HG02884 (cell line): Measurements from ENCODE around the gene PDZD2.
"Not testable (repeated sequence)": the region's sequence is repeated elsewhere in the genome, so short reads cannot be mapped to it uniquely, and the experiment has no call there.

Source experiments
- ATAC-seq: cut with Tn5 transposase; IDR thresholded peaks from one replicate; pipeline ENCODE4 v1.9.1; 2021; ENCODE audit warnings: mild to moderate bottlenecking, moderate library complexity; ENCODE audit not compliant: unreplicated experiment

The PDZD2 gene

GRCh38 chr5:31638748-31639418 lies at the start of gene PDZD2:
Gene PDZD2, plus strand, starts transcription at chr5:31639131.
- peak; percentile 70 for ATAC-seq

- ATAC-seq = no peak
Measured at GRCh38 chr5:31593665-31594064, 45.3 kb upstream of the PDZD2 start.

GRCh38 chr5:31596354-31596753 lies 42.6 kb upstream of the PDZD2 start:
- no peak for ATAC-seq

GRCh38 chr5:31598640-31599611 lies 40.0 kb upstream of the PDZD2 start:
- no peak for ATAC-seq

- not testable (repeated sequence) for ATAC-seq
Measured at GRCh38 chr5:31602305-31602704, 36.6 kb upstream of the PDZD2 start.

- ATAC-seq = no peak
Measured at GRCh38 chr5:31604240-31604639, 34.7 kb upstream of the PDZD2 start.

- no peak for ATAC-seq
Measured at GRCh38 chr5:31604644-31605043, 34.3 kb upstream of the PDZD2 start.

- ATAC-seq = no peak
Measured at GRCh38 chr5:31605920-31606319, 33.0 kb upstream of the PDZD2 start.

- ATAC-seq = no peak
Measured at GRCh38 chr5:31607546-31607945, 31.4 kb upstream of the PDZD2 start.

GRCh38 chr5:31611002-31611401 lies 27.9 kb upstream of the PDZD2 start:
- ATAC-seq = no peak

GRCh38 chr5:31613651-31614050 lies 25.3 kb upstream of the PDZD2 start:
- no peak for ATAC-seq

- ATAC-seq = no peak
Measured at GRCh38 chr5:31614151-31615020, 24.5 kb upstream of the PDZD2 start.

GRCh38 chr5:31617867-31618266 lies 21.1 kb upstream of the PDZD2 start:
- no peak for ATAC-seq

- ATAC-seq = no peak
Measured at GRCh38 chr5:31620026-31620425, 18.9 kb upstream of the PDZD2 start.

- no peak for ATAC-seq
Measured at GRCh38 chr5:31623249-31623648, 15.7 kb upstream of the PDZD2 start.

GRCh38 chr5:31625394-31625793 lies 13.5 kb upstream of the PDZD2 start:
- no peak for ATAC-seq

- ATAC-seq = no peak
Measured at GRCh38 chr5:31626156-31626555, 12.8 kb upstream of the PDZD2 start.

GRCh38 chr5:31626604-31627234 lies 12.2 kb upstream of the PDZD2 start:
- ATAC-seq = no peak

GRCh38 chr5:31630931-31631330 lies 8.0 kb upstream of the PDZD2 start:
- no peak for ATAC-seq

- no peak for ATAC-seq
Measured at GRCh38 chr5:31632460-31632859, 6.5 kb upstream of the PDZD2 start.

GRCh38 chr5:31635446-31635845 lies 3.5 kb upstream of the PDZD2 start:
- ATAC-seq = no peak
